ENCODE results near the gene DNMT1.

Gene DNMT1

DNA sequence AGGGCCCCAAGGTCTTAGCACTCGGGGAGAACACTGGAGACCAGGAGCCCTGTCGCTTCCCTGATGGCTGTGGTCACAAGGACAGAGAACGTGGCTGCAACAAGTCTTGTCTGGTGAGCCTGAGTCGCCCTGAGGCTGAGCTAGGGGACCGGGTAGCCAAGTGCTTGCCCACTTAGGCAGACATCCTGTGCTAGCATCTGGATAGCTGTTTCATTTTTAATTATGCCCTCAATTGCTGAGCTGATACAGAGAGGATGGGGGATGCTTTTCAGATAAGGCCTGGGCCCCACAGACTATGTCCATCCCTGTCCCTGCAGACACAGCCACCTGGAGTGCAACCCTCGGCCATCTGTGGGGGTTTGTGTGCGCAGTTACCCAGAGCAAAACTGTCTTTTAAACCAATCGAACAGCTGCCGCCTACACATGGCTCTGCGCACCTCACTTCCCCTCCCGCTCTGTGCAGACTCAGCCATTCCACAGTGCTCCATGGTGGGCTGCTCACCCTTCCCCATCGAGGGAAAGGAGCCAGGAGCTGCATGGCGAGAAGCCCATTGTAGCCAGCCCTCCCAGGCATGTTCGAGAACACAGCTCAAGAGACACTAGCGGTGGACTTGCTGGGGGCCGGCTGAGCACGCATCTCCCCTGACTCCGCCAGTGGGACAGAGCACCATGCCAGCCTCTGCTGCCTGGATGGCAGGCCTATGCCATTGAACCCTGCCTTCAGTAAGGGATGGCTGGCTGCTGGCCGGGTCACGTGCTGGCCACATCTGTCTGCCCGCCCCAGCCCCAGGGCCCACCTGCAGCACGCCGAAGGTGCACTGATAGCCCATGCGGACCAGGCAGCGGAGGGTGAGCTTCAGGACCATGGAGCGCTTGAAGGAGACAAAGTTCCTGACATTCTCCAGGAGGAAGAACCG, 55.6 kb downstream of the DNMT1 start:
- no peak for DNase-seq

DNA sequence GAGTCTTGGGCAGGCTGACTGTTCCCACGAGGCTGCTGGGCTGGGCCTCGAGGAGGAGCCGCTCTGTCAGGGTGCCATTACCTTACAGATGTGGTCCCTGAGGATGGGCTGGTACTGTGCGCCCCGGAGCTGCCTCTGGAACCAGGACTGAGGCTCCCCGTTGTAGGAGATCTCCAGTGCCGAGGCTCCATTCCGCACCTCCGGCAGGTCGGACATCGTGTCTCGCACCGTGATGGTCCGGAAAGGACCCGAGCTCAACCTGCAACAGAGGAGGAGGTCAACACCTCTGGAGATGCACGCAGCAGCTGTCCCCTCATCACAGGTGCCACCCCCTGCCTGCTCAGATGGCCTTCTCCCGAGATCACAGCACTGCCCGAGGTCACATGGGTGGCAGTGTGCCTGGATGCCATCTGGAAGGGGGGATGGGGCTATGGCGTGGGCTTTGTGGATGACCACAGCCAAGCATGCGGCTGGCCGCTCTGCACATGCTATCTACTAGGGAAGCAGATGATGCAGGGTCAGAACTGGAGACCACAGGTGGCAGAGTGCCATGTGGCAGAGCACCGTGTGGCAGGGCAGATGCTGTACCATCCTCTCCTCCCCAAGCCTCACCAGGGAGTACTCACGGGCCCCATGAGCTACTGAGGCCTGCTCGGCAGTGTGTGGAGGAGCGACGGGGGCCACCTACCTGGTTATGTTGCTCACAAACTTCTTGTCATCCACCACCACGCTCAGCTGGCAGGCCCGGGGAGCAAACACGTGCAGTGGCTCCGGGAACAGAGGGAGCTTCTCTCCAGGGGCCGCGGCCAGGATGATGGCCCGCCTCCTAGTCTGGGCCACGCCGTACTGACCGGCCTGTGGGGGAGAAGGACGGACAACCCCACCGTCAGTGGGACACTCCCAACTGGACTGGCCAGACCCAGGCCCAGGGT, 56.7 kb downstream of the DNMT1 start:
- no peak for DNase-seq

DNA sequence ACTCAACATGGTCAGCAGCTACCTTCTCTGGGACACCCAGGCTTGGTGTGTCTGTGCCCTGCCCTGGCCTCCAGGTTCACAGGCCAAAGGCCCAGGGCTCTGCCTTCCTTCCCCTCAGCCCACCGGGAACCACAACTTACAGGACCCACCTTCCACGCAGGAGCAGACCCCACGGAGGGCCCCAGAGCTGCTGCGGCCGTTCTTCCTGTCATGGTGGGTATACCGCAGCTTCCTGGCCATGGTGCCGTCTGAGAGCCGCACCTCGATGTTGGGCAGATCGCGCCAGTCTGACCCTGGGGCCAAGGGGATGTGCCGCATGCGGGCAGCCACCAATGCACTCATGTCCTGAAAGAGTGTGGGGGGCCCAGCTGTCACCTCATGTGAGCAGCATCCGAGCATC, 57.8 kb downstream of the DNMT1 start:
- no peak for DNase-seq

DNA sequence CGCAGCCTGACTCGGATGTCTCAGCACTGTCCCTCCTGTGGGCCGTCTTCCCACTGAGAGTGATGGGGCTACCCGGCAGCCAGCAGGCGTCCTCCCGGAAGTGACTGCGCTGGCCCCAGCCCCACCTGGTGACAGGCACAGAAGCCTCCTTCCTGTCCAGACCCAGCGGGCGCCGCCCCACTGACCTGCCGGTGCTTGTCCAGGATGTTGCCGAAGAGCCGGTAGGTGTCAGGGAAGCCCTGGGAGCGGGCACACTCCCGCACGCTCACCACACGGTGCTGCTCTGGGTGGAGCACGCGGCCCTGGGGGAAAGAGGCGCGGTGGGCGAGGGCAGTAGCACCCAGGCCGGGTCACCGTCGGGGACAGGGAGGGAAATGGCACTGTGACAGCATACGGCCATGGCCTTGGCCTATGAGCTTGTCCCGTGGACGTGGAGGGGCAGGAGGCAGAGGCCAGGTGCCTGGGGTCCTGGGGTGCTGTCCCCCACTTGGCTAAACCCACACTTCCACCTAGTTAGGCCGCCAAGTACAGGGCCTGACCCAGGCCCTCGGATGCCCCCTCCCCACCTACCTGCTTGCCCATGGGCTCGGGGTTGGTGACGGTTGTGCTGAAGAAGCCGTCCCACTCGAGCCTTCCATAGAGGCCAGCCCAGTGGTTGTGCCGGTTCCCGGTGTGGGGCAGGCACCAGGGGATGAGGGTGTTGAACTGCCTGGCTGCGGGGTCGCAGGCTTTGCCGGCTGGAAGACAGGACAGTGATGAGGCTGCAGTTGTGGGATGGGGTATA, 59.0 kb downstream of the DNMT1 start:
- DNase-seq = no peak

DNA sequence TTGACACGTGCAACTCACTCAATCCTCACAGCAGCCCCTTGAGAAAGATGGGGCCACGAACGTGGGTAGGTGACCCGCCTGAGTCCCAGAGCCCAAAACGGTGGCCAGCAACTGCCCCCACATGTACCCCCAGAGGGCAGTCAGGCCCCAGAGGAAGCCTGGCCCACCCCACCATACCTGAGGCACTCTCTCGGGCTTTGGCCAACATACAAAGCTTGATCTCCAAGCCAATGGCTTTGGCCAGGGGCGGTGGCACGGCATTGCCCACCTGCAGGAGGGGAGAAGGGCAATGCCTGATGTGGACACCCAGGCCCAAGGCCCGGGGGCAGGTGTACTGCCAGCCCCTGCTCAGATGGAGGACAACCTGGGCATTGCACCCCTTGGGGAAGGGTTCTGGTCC, 60.7 kb downstream of the DNMT1 start:
- no peak for DNase-seq

DNA sequence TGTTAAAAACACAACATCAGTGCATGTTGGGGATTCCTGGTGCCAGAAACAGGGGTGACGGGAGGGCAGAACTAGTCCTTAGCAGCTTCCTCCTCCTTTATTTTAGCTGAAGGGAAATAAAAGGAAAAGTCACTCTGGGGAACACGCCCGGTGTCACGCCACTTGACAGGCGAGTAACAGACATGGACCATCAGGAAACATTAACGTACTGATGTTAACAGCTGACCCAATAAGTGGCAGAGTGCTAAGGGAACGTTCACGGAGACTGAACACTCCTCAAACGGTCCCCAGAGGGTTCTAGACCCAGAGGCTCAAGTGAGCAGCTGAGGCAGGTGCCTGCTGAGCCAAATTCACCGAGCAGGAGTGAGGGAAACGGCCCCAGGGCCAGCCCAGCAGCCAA, 61.2 kb downstream of the DNMT1 start:
- DNase-seq = no peak

DNA sequence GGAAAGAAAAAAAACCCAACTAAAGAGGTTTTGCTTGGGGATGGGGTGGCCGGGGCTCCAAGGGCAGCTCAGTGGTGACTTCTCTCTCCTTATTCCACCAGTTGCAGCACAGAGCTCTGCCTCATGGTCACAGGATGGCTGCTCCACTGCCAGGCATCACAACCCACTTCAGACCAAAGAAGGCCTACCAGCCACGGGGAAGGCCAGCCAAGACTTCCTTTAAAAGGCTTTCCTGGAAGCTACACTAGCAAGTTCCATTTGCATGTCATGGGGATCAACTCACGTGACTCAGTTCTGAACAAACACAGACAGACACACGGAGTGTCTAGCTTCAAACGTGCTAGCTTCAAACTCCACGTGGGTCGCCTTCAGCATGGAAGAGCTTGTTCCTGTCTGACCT, 61.8 kb downstream of the DNMT1 start:
- no peak for DNase-seq

DNA sequence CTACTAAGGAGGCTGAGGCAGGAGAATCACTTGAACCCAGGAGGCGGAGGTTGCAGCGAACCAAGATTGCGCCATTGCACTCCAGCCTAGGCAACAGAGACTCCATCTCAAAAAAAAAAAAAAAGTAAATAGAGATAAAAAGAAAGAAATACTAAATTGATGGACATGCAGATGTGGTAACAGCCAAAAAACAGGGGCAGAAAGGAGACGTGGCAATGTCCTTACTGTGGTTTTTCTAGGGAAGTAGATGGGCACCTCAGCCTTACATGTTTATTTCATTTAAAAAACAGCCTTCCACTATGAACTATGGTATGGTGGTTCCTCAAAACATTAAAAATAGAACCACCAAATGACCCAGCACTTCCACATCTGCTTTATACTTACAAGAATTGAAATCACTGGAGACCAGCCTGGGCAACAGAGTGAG, 68.5 kb downstream of the DNMT1 start:
- no peak for DNase-seq

DNA sequence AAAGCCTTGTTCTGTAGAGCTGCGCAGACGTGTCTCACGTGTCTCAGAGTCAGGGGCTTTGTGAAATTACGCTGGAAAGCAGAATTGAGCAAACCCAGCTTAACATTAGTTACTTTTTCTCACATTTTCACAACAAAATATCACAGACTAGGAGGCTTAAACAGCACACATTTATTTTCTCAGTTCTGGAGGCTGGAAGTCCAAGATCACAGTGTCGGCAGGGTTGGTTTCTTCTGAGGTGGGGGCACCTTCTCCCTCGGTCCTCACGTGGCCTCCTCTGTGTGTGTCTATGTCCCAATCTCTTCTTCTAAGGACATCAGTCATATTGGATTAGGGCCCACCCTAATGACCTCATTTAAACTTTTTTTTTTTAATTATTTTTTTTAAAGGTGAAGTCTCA, 70.3 kb downstream of the DNMT1 start:
- DNase-seq = no peak

DNA sequence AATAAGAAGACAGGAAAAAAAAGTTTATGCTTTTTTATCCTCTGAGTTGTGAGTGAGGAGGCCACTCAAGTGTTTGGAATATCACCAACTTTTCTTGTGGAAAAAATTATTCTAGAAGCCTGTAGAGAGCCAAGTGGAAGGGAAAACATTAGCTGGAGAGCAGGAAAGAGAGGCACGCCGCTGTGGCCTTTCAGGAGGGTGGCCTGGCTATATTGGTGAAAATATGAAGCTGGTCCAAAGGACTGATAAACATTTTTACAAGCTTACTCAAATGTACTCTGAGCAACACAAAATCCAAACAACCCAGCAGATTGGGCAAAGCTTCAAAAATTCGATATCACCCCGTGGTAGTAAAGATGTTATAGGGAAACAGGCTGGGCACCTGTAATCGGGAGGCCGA, 72.7 kb downstream of the DNMT1 start:
- DNase-seq = no peak

DNA sequence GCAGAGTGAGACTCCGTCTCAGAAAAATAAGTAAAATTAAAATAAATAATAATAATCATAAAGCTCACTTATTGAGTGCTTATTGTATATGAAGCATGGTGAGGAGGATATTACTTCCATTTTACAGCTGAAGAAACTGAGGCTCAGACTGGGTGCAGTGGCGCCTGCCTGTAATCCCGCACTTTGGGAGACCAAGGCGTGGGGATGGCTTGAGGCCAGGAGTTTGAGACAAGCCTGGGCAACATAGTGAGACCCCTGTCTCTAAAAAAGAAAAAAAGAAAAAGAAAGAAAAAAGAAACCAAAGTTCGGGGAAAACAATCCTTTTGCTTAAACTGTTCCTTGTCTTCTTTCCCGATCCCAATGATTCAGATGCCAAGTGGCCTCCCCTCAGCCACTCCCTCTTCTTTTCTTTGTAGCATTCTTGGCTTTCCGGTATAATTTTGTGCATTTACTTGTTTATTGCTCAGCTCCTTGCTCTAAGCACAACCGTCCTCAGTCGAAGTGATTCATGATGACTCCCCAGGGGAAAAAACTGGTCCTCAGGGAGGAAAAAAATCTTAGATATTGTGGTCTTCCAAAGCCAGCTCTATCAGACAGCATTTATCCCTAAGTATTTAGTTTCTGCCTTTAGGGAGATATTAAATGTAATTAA, 74.1 kb downstream of the DNMT1 start:
- DNase-seq = no peak

DNA sequence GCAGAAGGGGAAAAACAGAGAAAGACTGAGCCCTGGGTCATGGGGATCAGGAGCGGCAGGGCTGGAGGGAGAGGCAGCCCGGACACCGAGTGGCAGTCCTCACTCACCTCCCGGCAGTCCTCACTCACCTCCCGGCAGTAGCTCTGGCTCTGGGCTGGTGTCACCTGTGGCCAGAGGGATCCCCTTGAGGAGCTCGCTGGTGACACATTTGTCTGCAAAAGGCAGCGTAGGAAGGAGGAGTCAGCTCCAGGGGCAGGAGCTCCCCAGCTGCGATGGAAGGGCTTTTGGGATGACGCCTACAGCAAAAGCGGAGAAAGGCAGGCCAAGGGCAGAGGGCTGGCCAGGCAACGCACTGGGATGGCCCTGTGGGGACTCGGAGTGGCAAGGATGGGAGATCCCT, 75.8 kb downstream of the DNMT1 start:
- DNase-seq = no peak

DNA sequence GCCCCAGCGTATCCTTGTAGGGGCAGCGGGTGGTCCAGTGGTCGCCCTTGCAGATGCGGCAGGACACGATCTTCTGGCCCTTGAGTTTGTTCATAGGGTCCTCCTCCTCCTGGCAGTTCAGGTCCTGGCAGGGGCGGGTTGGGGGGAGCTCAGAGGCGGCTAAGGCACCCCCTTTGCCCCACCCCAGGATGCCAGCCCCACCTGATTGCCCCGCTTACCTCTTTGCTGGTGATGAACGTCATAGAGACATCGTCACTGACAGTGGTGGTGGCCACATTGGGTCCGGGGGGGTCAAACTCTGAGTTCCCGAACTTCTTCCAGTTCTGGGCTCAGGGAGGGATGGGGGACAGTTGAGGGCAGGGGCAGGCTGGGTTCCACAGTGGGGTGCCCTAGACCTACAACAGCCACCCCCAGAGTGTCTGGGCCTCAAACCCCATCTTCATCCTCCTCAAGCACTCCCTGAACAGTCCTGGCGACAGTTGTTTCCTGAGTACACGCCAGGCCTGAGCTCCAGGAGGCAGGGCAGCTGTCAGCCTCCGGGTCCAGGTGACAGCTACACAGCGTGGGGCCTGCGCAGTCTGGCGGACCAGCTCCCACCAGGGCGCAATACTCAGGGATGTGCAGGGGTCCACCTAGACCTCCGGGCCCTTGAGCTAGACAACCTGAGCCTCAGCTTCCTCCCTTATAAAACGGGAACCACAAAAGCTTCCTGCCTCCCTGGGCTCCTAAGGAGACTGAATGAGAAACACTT, 77.7 kb downstream of the DNMT1 start:
- DNase-seq = no peak

DNA sequence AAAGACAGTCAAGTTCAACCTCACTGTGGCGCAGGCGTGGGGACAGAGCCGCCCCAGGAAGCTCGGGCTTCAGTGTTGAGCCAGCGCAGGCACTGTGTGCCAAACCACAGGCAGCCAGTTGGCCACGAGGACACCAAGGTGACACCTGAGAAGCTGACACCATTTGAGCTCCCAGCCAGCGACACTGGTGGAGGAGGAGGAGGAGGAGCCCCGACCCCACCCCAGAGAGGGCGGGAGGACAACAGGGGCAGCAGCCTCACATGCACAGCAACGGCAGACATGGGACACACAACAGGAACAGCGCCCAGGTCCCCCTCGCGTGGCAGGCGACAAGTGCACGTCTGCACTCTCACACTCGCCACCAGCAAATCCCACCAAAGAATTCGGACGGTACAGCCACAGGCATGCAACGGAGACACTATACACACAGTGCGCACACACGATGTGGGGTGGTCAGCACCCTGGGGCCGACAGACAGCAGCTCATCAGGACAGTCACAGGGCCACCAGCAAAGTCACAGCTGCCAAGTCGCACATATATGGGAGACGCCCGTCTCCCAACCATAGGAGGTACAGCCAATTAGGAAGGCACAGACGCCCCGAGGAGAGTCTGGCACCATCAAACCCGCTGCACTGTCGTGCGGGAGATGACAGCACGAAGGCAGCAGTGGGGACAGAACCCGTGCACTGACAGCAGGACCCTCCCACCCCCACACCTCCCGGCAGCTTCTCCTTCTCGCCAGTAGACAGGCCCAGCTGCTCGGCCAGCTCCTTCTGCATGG, 78.5 kb downstream of the DNMT1 start:
- DNase-seq = no peak

DNA sequence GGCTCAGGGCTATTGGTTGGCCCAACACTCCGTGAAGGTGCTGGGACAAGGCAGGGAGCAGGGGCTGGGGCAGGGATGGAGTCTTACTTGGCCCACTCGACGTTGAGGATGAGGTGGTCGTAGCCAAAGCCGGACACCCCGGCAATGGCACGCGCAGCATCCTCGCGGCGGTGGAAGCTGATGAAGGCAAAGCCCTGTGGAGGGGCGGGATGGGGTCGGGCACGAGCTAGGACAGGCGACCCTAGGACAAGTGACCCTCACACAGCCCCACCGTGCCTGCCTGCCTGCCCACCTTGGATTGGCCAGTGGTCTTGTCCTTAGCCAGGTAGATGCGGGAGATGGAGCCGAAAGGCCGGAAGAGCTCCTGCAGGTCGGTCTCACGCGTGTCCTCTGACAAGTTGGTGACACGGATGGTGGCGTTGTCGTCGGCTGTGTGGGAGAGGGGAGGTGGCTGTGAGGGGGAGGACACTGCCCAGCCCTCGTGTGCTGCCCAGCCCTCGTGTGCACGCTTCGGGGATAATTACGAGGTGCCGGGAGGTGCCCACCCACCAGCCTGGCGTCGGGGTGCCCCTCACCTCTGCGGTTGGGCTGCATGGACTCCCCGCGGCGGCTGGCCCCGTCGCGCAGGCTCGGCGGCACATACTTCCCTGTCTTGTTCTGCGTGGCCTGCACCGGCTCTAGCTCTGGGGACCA, 79.2 kb downstream of the DNMT1 start:
- peak; percentile 25 to 39 for DNase-seq

DNA sequence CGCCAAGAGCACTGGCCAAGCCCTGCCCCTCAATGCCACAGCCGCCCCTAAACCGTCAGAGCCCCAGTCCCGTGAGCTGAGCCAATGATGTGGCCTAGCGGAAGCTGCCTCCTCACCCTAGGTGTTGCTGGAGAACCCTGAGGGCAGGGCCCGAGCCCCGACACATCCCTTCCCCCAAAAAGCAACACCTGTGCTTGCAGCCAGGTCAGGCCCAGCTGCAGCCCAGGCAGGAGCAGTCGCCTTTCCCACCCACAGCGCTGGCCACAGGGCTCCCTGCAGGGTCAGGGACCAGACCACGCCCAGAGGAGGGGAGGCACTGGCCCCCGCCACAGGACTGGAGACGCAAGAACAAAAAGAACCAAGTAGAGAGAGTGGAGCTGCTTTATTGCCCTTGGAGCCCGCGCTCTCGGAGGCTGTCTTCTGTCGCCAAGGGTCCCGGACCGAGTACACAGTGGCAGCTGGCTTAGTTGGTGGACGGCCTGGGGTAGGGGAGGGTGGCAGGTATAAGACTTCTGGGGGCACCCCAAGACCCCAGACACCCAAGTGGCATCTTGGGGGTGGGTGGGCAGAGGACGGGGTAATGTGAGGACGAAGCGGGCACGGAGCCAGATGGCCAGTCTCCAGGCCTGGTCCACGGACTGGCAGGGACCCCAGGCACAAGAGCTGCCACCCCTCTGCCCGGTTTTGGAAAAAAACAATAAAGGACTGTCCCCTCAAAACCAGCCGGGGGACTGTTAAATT, 79.9 kb downstream of the DNMT1 start:
- peak; percentile 40 to 50 for DNase-seq

DNA sequence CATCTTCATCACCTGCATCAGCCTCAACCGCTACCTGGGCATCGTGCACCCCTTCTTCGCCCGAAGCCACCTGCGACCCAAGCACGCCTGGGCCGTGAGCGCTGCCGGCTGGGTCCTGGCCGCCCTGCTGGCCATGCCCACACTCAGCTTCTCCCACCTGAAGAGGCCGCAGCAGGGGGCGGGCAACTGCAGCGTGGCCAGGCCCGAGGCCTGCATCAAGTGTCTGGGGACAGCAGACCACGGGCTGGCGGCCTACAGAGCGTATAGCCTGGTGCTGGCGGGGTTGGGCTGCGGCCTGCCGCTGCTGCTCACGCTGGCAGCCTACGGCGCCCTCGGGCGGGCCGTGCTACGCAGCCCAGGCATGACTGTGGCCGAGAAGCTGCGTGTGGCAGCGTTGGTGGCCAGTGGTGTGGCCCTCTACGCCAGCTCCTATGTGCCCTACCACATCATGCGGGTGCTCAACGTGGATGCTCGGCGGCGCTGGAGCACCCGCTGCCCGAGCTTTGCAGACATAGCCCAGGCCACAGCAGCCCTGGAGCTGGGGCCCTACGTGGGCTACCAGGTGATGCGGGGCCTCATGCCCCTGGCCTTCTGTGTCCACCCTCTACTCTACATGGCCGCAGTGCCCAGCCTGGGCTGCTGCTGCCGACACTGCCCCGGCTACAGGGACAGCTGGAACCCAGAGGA, 80.6 kb downstream of the DNMT1 start:
- DNase-seq = peak; percentile 41 to 44

DNA sequence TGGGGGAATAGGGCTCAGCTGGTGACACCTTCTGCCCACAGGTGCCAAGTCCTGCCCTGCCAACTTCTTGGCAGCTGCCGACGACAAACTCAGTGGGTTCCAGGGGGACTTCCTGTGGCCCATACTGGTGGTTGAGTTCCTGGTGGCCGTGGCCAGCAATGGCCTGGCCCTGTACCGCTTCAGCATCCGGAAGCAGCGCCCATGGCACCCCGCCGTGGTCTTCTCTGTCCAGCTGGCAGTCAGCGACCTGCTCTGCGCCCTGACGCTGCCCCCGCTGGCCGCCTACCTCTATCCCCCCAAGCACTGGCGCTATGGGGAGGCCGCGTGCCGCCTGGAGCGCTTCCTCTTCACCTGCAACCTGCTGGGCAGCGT, 81.2 kb downstream of the DNMT1 start:
- peak; percentile 33 to 57 for DNase-seq

All from stimulated activated CD4-positive, alpha-beta T cell treated with anti-CD3 and anti-CD28 coated beads, Interleukin-2, amount 100 ng/mL, for 24 hours (primary cell).